HUES64 (cell line): ENCODE measurements around the gene TFPT.

Experiments used
- H3K27ac ChIP-seq: 2 replicates; pipeline ENCODE4 v1.7.0; 2013; ENCODE audit warnings: low read depth, low read length, inconsistent platforms
- H3K27me3 ChIP-seq: 2 replicates; pipeline ENCODE4 v1.6.1; 2013; ENCODE audit warnings: mild to moderate bottlenecking, low read length; ENCODE audit not compliant: insufficient read depth
- H3K36me3 ChIP-seq: 2 replicates; pipeline ENCODE4 v1.6.1; 2013; ENCODE audit warnings: mild to moderate bottlenecking, low read length; ENCODE audit not compliant: insufficient read depth
- H3K4me1 ChIP-seq: 2 replicates; pipeline ENCODE4 v1.6.1; 2013; ENCODE audit warnings: mild to moderate bottlenecking, low read length, moderate library complexity; ENCODE audit not compliant: insufficient read depth
- H3K4me3 ChIP-seq: 2 replicates; pipeline ENCODE4 v1.5.1; 2013; ENCODE audit warnings: mild to moderate bottlenecking, low read length, moderate library complexity
- H3K9ac ChIP-seq: 2 replicates; pipeline ENCODE4 v1.6.1; 2013; ENCODE audit warnings: mild to moderate bottlenecking, low read depth, low read length
- H3K9me3 ChIP-seq: 2 replicates; pipeline ENCODE4 v1.6.1; 2013; ENCODE audit warnings: low read depth, low read length; ENCODE audit not compliant: insufficient read depth
- WGBS: fragments of 150-250, 120-280 bp; methylation state at CpG from one replicate; pipeline ENCODE4 v1.1.7; 2013; ENCODE audit warnings: missing lambda C conversion rate; 5-methylcytosine and 5-hydroxymethylcytosine counted together

The TFPT gene

DNA sequence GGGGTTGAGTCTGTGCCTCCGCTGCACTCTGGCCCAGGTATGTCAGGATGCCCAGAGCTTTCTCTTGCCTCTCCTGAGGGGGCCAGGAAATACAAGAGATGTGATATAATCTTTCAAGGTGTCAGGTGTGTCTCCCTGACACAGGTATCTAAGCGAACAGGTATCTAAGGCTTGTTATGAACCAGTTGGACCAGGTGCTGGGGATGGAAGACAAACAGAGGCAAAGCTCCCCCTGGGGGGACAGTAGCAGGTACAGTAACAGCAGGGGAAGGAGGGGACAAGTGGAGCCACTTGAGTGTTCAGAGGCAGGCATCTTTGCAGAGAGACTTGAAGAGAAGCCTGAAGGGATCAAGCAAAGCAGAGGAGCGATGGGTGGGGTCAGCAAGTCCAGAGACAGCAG is 41.5 kb upstream of the TFPT start:
- Histone ChIP-seq H3K36me3 (peaks cover 50% of the 10 kb centered on the region), H3K4me1 (peaks cover 11% of the 10 kb centered on the region; the same call in 1 of the 2 replicates), H3K27ac (no peak overlapping the region), H3K4me3 (no peak overlapping the region), H3K9ac (no peak overlapping the region), H3K27me3 (no peaks in the 10 kb centered on the region), H3K9me3 (no peaks in the 10 kb centered on the region)
- 94% methylated on average over 3 of the region's 3 CpGs for WGBS

DNA sequence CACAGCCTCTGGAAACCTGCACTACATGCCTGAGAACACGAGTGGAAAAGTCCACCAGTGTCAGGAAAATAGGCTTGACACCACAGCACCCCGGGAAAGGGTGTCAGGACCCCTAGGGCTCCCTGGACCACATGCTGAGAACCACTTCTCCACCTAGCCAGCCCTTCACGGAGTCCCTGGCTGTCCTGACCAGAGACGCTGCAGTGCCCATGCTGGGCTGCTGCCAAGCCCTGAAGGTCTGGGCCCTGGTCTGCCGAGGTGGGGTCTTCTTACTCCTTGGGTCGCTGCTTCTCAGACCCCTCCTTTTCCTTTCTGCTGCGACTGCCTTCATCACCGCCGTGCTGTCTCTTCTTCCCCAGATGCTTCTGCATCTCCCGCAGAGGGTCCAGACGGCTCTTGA is 41.0 kb upstream of the TFPT start:
- Histone ChIP-seq H3K4me1 (peaks cover 11% of the 10 kb centered on the region; the same call in 1 of the 2 replicates), H3K36me3 (peaks cover 55% of the 10 kb centered on the region), H3K4me3 (no peak overlapping the region), H3K27me3 (no peaks in the 10 kb centered on the region), H3K9ac (no peak overlapping the region), H3K9me3 (no peaks in the 10 kb centered on the region), H3K27ac (no peak overlapping the region)
- 94% methylated on average over 11 of the region's 11 CpGs for WGBS

DNA sequence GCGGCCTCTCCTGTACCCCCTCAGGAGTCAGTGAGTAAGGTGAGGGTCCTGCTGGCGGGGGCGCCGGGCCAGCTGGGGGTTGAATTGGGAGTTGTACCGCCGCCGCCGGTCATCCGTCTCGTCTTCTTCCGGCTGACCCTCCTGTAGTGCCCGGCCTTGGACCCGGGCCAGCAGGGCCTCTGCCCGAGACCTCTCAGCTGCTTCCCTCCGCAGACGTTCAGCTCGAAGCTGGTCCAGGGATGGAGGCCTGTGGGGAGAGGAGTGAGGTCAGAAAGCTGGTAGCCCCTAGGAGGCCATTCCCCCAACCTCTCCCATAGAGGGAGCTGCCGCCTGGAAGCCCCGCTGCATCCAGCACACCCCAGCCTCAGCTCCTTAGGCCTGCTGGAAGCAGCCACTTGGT is 40.2 kb upstream of the TFPT start:
- H3K27ac ChIP-seq, result no peak overlapping the region
- H3K36me3 ChIP-seq, result peaks cover 62% of the 10 kb centered on the region
- 95% methylated on average over 18 of the region's 19 CpGs for WGBS
- no peaks in the 10 kb centered on the region for H3K27me3 ChIP-seq
- H3K4me1 ChIP-seq, result peaks cover 7% of the 10 kb centered on the region; the same call in 1 of the 2 replicates
- no peaks in the 10 kb centered on the region for H3K9me3 ChIP-seq
- H3K9ac ChIP-seq, result no peak overlapping the region
- H3K4me3 ChIP-seq, result no peak overlapping the region

DNA sequence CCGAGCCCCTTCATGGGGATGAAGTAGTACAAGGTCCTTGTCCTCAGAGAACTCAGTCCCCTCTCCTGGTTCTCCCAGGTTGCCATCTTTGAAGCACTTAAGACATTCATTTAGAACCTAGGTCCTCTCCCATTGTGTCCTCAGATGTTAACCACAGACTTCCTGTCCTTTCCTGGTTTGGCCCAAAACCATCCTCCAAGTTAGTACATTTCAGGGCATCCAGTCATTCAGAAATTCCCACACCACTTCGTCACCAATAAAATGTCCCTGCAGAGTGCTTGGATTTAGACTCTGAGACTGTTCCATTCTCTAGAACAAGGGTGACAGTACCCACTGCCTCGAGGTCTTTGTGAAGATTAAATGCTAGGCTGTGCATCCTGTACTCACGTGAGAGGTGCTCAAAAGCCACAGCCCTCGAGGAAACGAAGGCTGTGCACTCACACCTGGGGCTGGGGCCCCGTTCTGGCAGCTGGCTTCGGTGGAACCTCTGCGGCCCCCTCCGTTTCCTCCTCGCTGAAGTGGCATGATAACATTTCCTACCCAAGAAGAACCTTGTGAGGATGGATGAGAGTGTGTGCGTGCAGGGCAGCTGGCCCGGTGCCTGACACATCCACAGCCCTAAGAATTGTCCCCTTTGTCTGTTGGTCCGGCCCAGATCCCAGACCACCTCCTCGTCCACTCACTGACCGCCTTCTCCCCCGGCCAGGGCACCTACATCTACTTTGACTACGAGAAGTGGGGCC is 39.3 kb upstream of the TFPT start:
- Histone ChIP-seq H3K4me3 (no peak overlapping the region), H3K27me3 (no peaks in the 10 kb centered on the region), H3K36me3 (peaks cover 71% of the 10 kb centered on the region), H3K4me1 (peaks cover 5% of the 10 kb centered on the region; the same call in 1 of the 2 replicates), H3K27ac (no peak overlapping the region), H3K9ac (no peak overlapping the region), H3K9me3 (no peaks in the 10 kb centered on the region)
- WGBS, result 95% methylated on average over 18 of the region's 18 CpGs

DNA sequence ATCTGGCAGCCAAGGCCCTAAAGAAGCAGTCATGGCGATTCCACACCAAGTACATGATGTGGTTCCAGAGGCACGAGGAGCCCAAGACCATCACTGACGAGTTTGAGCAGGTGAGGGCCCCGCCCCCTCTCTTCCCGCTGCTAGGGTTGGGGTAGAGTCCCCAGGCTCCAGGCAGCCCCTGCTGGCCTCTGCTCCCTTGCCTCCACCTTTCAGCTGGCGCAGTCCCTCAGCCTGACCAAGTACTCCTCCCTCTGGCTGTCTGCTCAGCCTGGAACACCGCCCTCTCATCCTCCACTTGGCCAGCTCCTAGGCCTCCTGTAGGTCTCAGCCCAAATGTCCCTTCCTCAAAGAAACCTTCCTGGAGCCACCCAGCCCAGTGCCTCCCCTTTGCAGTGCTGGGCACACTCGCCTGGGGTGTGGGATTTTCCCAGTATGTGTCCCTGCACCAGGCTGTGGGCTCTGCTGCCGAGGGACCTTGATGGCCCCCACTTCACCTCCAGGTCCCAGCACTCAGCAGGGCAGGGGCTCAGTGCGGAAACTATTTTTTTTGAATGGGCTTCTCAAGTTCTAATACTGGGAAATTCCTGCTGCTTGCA is 38.4 kb upstream of the TFPT start:
- H3K27me3 ChIP-seq, result no peaks in the 10 kb centered on the region
- peaks cover 80% of the 10 kb centered on the region for H3K36me3 ChIP-seq
- H3K9ac ChIP-seq, result no peak overlapping the region
- H3K4me1 ChIP-seq, result peaks cover 5% of the 10 kb centered on the region; the same call in 1 of the 2 replicates
- H3K9me3 ChIP-seq, result no peaks in the 10 kb centered on the region
- no peak overlapping the region for H3K27ac ChIP-seq
- no peak overlapping the region for H3K4me3 ChIP-seq
- WGBS, result 91% methylated on average over 10 of the region's 10 CpGs

DNA sequence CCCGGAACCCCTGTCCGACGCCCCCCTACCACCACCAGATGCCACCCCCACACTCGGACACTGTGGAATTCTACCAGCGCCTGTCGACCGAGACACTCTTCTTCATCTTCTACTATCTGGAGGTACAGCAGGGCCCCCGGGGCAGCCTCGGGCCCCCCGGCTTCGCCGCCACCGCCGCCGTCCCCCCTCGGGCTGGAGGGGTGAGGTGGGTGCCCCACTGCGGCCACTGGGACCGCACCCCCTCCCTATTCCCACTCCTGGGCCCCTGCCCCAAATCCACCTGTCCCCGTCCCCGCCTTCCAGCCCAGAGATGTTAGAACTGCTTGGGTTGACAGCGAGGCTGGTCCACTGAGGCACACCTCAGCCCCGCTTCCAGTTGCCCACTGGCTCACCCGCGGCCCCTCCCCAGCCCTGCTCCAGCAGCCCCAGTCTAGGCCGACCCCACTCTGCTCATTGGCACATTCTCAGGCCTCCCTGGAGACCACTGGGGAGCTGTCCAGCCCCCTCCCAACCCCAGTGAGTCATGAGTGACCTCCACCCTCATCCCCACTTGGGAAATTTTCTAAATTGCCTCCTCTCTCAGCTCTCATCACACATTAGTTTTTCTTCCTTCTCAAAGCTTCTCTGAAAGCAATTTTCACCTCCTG is 37.5 kb upstream of the TFPT start:
- 92% methylated on average over 24 of the region's 25 CpGs for WGBS
- no peaks in the 10 kb centered on the region for H3K4me1 ChIP-seq
- no peak overlapping the region for H3K27ac ChIP-seq
- no peaks in the 10 kb centered on the region for H3K27me3 ChIP-seq
- no peaks in the 10 kb centered on the region for H3K9me3 ChIP-seq
- H3K9ac ChIP-seq, result no peak overlapping the region
- H3K36me3 ChIP-seq, result peaks cover 86% of the 10 kb centered on the region
- no peak overlapping the region for H3K4me3 ChIP-seq

DNA sequence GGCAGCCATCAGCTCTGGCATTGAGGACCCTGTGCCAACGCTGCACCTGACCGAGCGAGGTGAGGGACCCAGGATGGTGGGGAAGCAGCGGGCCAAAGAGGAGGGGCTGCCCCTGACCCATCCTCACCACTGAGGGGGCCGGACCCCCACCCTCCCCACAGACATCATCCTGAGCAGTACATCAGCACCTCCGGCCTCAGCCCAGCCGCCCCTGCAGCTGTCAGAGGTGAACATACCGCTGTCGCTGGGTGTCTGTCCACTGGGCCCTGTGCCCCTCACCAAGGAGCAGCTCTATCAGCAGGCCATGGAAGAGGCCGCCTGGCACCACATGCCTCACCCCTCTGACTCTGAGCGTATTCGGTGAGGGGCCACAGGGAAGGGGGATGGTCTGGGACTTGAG is 36.8 kb upstream of the TFPT start:
- H3K27me3 ChIP-seq, result no peaks in the 10 kb centered on the region
- peaks cover 92% of the 10 kb centered on the region for H3K36me3 ChIP-seq
- H3K9ac ChIP-seq, result no peak overlapping the region
- no peaks in the 10 kb centered on the region for H3K9me3 ChIP-seq
- H3K27ac ChIP-seq, result no peak overlapping the region
- no peak overlapping the region for H3K4me3 ChIP-seq
- no peaks in the 10 kb centered on the region for H3K4me1 ChIP-seq
- 94% methylated on average over 12 of the region's 12 CpGs for WGBS

DNA sequence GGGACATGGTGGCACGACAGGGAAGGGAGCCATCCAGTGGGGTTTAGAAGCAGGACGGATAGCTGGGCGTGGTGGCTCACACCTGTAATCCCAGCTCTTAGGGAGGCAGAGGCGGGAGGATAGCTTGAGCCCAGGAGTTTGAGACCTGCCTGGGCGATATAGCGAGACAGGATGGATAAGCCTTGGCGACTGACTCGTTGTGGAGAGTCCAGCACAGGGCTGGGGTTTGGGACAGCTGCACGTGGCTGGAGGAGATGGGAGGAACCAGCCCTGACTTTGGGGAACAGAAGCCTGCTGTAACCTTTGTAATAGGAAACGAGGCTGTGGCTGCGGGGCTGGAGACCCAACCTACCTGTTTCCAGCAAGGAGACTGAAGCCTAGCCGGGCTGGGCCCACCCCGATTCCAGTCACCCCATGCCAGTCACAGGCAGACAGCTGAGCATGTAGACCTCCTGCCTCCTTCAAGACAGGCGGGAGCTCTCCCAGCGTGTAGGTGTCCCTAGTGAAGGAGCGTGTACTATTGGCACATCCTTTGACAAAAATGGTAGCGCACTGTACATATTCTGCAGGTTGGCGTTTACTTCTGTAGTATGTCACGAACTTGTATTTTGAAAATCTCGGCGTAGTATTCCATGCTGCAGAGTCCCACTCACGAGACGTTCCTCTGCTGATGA is 36.0 kb upstream of the TFPT start:
- WGBS, result 93% methylated on average over 23 of the region's 23 CpGs
- Histone ChIP-seq H3K4me3 (no peak overlapping the region), H3K4me1 (no peaks in the 10 kb centered on the region), H3K27ac (no peak overlapping the region), H3K36me3 (peaks cover 92% of the 10 kb centered on the region), H3K9ac (no peak overlapping the region), H3K27me3 (no peaks in the 10 kb centered on the region), H3K9me3 (no peaks in the 10 kb centered on the region)

DNA sequence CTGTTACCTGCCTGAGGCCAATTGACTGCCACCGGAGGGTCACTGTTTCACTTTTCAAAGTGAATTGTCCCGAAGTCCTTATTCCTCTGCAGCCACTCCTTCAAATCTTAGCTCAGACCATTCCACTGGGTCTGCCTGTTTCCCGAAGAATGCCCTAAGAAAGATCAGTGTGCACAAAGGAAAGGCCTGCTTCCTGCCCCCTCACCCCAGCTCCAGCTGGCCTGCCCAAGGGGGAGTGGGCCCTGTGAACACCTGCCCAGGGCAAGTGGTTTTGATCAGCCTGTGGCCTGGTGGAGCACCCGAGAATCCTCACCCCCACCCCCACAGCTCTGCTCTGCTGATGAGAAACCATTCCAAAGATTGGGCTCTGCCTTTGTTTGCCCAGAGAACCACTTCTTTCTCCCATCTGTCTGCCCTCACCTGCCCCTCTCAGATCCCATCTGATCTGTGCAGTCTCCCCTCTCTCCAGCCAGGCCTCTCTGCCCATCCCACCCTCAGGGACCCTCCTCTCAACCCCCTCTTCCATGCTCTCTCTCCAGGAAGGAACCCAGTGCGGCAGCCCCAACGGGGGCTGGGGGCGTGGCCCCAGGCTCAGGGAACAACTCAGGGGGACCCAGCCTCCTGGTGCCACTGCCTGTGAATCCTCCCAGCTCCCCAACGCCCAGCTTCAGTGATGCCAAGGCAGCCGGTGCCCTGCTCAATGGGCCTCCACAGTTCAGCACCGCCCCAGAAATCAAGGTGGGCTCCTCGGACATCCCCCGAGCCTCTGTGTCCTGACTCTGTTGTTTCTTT is 33.8 kb upstream of the TFPT start:
- no peak overlapping the region for H3K27ac ChIP-seq
- no peaks in the 10 kb centered on the region for H3K27me3 ChIP-seq
- H3K4me3 ChIP-seq, result no peak overlapping the region
- H3K4me1 ChIP-seq, result no peaks in the 10 kb centered on the region
- WGBS, result 92% methylated on average over 12 of the region's 12 CpGs
- H3K36me3 ChIP-seq, result peaks cover 97% of the 10 kb centered on the region
- no peaks in the 10 kb centered on the region for H3K9me3 ChIP-seq
- H3K9ac ChIP-seq, result no peak overlapping the region

DNA sequence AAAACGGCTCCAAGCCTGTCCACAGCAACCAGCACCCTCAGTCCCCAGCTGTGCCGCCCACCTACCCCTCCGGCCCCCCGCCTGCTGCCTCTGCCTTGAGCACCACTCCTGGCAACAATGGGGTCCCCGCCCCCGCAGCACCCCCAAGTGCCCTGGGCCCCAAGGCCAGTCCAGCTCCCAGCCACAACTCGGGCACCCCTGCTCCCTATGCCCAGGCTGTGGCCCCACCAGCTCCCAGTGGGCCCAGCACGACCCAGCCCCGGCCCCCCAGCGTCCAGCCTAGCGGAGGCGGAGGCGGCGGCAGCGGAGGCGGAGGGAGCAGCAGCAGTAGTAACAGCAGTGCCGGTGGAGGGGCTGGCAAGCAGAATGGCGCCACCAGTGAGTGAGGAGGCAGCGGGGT is 32.7 kb upstream of the TFPT start:
- Histone ChIP-seq H3K4me3 (no peak overlapping the region), H3K9me3 (no peaks in the 10 kb centered on the region), H3K27me3 (no peaks in the 10 kb centered on the region), H3K36me3 (peaks cover 97% of the 10 kb centered on the region), H3K4me1 (no peaks in the 10 kb centered on the region), H3K27ac (no peak overlapping the region), H3K9ac (no peak overlapping the region)
- 92% methylated on average over 19 of the region's 19 CpGs for WGBS
